ENCODE measurements around the gene GUCA2A. TPM values are rescaled to one million over a fixed set of nuclear protein-coding genes. Genes with fewer than 3 reads are reported as not detected.

The GUCA2A gene
- total and polyA plus RNA-seq, 2 of the 8 experiments (the other 6 are each of a cell fraction or from before 2014, with no cell fraction given), result not detected

- Histone ChIP-seq H3K79me2 (ENCODE audit: control insufficient read depth in 1 of 2, insufficient read depth in 2 of 2, low read length in 2 of 2) (no peaks in the 10 kb centered on the region), H2BK12ac (ENCODE audit: low read depth, low read length) (no peak overlapping the region), H2BK5ac (ENCODE audit: low read depth, low read length) (no peak overlapping the region), H4K5ac (ENCODE audit: insufficient read length, low read depth, low read length) (no peak overlapping the region), H2AFZ (ENCODE audit: low read length) (no peak overlapping the region), H3K56ac (replicated peaks; ENCODE audit: insufficient read length, low read depth, low read length) (no peak overlapping the region), H3K9me3 (ENCODE audit: insufficient read depth in 2 of 2, low read depth in 1 of 2, low read length in 1 of 2) (no peaks in the 10 kb centered on the region), H2BK120ac (replicated peaks; ENCODE audit: low read depth, low read length) (no peak overlapping the region), H4K91ac (replicated peaks; ENCODE audit: insufficient read length, low read length) (no peak overlapping the region), H3K23ac (ENCODE audit: insufficient read length) (no peak overlapping the region), H2BK20ac (ENCODE audit: low read length) (no peak overlapping the region), H4K8ac (ENCODE audit: extremely low read depth, insufficient read depth, low read length) (no peak overlapping the region), H3K27ac (ENCODE audit: low read depth, low read length) (no peak overlapping the region), H4K20me1 (replicated peaks in 1 of 2; ENCODE audit: control insufficient read depth in 1 of 2, insufficient read depth in 2 of 2, low read length in 2 of 2) (no peaks in the 10 kb centered on the region), H3K4me1 (replicated peaks in 1 of 4; ENCODE audit: control insufficient read depth in 3 of 4, insufficient read depth in 4 of 4, low read length in 3 of 4) (no peaks in the 10 kb centered on the region), H3K27me3 (replicated peaks in 1 of 4; ENCODE audit: control insufficient read depth in 3 of 4, extremely low read depth in 1 of 4, insufficient read depth in 3 of 4, low read length in 3 of 4) (no peaks in the 10 kb centered on the region), H3K9ac (replicated peaks in 1 of 4; ENCODE audit: extremely low read depth in 1 of 4, low read depth in 3 of 4, low read length in 3 of 4) (no peak overlapping the region), H3K18ac (ENCODE audit: extremely low read depth, low read length) (no peak overlapping the region), H3K36me3 (ENCODE audit: control insufficient read depth in 2 of 4, insufficient read depth in 4 of 4, low read length in 3 of 4) (peaks cover 0 to 17% (median 6%) of the 10 kb centered on the region in 4 experiments; a peak in 3 of 8 replicates), H3K4me3 (ENCODE audit: extremely low read depth in 1 of 4, insufficient read depth in 2 of 4, low read depth in 3 of 4, low read length in 4 of 4) (no peak overlapping the region), H3K23me2 (ENCODE audit: low read depth, low read length) (no peaks in the 10 kb centered on the region), H3K4ac (replicated peaks; ENCODE audit: insufficient read length, low read depth, low read length) (no peak overlapping the region), H2BK15ac (ENCODE audit: low read length) (no peak overlapping the region), H3K14ac (ENCODE audit: insufficient read length) (no peak overlapping the region), H3K79me1 (ENCODE audit: low read depth, low read length) (no peaks in the 10 kb centered on the region), H2AK5ac (ENCODE audit: low read depth, low read length) (no peak overlapping the region), H3K4me2 (ENCODE audit: insufficient read depth in 1 of 2, low read depth in 2 of 2, low read length in 2 of 2) (no peak overlapping the region)
- CTCF ChIA-PET (ENCODE audit: partially characterized antibody), result interaction anchor here (0.8 kb wide), 1 partner anchor 20 kb away, joined by 3 read pairs; no protein-coding TSS in a partner anchor
- no peak for DNase-seq (ENCODE audit: low read depth in 1 of 2, low spot score in 2 of 2)
- POLR2A ChIA-PET (ENCODE audit: partially characterized antibody), result no interaction called here
- no peak for FAIRE-seq
- 91% methylated on average over 5 of the region's 5 CpGs; no CpG with 5 or more reads in 1 of the 2 experiments for WGBS, 2 experiments (ENCODE audit: extremely low coverage in 1 of 2, insufficient coverage in 1 of 2, insufficient read length in 1 of 2, insufficient replicate concordance in 2 of 2, low coverage in 1 of 2, low lambda C conversion rate in 2 of 2, missing lambda C conversion rate in 1 of 2)
- TF ChIP-seq TBP (IDR thresholded peaks at IDR 0.05; ENCODE audit: low read depth, low read length), result no peak
- TF ChIP-seq KDM5A (IDR thresholded peaks at IDR 0.05; ENCODE audit: low read length), result no peak
- no peak for TF ChIP-seq EZH2 (IDR thresholded peaks at IDR 0.05; ENCODE audit: low read depth, low read length, severe bottlenecking)
- TF ChIP-seq BCL11A (IDR thresholded peaks at IDR 0.05; ENCODE audit: low read depth in 2 of 2, low read length in 2 of 2), result no peak
- no peak for TF ChIP-seq EP300 (IDR thresholded peaks at IDR 0.05; ENCODE audit: borderline replicate concordance in 1 of 2, low read depth in 2 of 2, low read length in 2 of 2)
- no peak for TF ChIP-seq HDAC6 (IDR thresholded peaks at IDR 0.05; ENCODE audit: low read depth, low read length)
- TF ChIP-seq CHD1 (IDR thresholded peaks at IDR 0.05; ENCODE audit: low read depth, low read length), result no peak
- no peak for TF ChIP-seq SP4 (IDR thresholded peaks at IDR 0.05; ENCODE audit: low read length)
- TF ChIP-seq CTBP2 (IDR thresholded peaks at IDR 0.05; ENCODE audit: borderline replicate concordance, insufficient read depth, insufficient read length, low read length), result no peak
- no peak for TF ChIP-seq SIRT6 (IDR thresholded peaks at IDR 0.05; ENCODE audit: low read length)
- TF ChIP-seq NANOG (IDR thresholded peaks at IDR 0.05; ENCODE audit: insufficient read depth, low read depth, low read length, poor library complexity, severe bottlenecking), result no peak
- no peak for TF ChIP-seq KDM4A (IDR thresholded peaks at IDR 0.05; ENCODE audit: low read depth, low read length, severe bottlenecking)
- no peak for TF ChIP-seq TAF1 (IDR thresholded peaks at IDR 0.05; ENCODE audit: low read depth, low read length)
- TF ChIP-seq POLR2AphosphoS5 (IDR thresholded peaks at IDR 0.05; ENCODE audit: low read depth, low read length), result no peak
- no peak for TF ChIP-seq RNF2 (IDR thresholded peaks at IDR 0.05; ENCODE audit: borderline replicate concordance, low read depth, low read length, missing control alignments, poor library complexity, severe bottlenecking)
Measured at GRCh38 chr1:42198251-42198650, 33.7 kb upstream of the GUCA2A start.

All from H1 (cell line).